Stimulated activated CD8-positive, alpha-beta memory T cell treated with anti-CD3 and anti-CD28 coated beads, Interleukin-12 subunit alpha, Interleukin-12 subunit beta, amount 100 ng/mL, for 4 hours (primary cell): ENCODE measurements around the gene ZBTB32.

Source experiments
- DNase-seq: peaks from one replicate; pipeline ENCODE4 v3.0.0-alpha.2; 2020; ENCODE audit warnings: low read depth

ZBTB32 gene

DNA sequence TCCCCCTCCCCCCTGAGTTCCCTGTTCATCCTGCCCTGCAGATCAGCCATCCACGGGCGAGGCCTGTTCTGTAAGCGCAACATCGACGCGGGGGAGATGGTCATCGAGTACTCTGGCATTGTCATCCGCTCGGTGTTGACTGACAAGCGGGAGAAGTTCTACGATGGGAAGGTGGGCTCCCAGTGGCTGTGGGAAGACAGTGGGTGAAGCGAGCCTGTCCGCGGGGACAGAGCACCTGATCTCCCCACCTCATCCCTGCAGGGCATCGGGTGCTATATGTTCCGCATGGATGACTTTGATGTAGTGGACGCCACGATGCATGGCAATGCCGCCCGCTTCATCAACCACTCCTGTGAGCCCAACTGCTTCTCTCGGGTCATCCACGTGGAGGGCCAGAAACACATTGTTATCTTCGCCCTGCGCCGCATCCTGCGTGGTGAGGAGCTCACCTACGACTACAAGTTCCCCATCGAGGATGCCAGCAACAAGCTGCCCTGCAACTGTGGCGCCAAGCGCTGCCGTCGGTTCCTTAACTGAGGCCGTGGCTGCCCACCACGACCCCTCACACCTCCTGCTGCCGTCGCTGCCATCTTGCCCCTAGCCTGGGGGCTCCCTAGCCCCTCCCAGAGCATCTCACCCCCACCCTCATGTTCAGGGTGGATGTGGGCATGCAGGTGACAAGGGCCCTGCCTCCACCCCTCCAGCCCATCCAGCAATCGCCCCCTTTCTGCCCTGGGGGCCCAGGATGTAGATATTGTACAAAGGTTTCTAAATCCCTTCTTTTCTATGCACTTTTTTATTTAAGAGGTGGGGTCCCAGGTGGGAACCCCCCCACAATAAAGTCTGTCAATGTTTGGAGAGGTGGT, 33.9 kb downstream of the ZBTB32 start:
- no peak for DNase-seq

DNA sequence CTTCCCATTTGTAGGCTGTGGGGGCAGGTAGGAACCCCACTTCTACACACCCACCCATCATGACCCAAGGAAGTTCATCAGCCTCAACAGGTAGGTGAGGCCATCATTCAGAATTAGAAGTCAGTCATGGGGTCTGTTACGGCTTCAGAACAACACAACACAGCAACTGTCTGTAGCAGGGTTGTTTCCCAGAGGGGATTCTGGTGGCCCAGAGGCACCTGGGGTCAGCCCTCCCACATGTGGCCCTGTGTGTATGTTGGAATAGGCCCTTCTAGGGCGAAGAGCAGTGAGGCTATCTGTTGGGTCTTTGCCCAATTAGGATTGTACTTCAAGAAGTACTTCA, 34.5 kb downstream of the ZBTB32 start:
- DNase-seq = no peak

DNA sequence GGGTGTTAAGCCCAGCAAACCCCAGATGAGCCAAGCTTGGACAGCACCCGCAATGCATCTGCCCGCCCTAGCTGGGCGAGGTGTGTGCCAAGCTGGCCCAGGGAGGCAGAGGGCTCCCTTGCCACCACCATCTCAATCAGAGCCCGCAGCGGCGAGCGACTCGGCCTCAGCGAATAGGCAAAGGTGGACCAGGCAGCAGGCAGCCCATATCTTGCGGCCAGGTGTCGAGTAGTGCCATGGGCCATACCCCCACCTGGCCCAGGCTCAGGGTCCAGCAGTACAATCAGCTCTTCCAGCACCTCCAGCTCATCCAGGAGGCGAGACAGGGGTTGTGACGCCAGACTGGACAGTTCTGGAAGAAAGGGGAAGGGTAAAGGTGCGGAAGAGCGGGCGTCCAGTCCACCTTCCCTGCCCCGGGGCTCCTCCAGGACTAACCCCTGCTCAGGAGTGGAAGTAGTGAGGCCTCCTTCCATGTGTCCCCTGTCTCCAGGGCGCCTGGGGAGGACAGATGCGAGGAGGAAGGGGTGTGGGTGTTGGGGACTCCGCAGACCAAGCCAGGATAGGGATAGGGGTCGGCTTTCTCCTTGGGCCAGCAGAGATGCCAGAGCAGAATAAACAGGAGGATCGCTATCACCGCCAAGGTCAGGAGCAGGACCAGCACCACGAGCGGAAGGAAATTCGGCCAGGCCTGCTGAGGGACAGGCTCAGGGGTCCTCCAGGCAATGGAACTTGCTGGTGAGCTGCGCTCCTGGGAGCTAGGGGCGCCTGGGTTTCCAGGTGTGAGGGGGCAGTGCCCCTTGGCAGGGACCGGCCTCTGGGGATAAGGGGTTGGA, 35.1 kb downstream of the ZBTB32 start:
- DNase-seq = no peak

DNA sequence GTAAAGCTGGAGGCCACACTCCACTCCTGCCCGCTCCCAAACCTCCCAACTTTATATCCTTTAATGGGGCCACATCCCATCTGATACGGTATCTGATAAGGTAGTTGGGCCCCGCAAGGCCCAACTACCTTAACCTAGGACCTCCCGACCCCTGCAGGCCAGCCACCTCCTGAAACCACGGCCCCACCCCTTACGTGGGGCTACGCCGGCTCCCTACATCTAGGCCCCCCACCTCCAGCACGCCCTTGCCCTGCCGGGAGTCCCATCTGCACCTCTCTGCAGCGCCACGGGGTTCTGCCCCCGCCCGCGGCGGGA, 35.7 kb downstream of the ZBTB32 start:
- DNase-seq = no peak

DNA sequence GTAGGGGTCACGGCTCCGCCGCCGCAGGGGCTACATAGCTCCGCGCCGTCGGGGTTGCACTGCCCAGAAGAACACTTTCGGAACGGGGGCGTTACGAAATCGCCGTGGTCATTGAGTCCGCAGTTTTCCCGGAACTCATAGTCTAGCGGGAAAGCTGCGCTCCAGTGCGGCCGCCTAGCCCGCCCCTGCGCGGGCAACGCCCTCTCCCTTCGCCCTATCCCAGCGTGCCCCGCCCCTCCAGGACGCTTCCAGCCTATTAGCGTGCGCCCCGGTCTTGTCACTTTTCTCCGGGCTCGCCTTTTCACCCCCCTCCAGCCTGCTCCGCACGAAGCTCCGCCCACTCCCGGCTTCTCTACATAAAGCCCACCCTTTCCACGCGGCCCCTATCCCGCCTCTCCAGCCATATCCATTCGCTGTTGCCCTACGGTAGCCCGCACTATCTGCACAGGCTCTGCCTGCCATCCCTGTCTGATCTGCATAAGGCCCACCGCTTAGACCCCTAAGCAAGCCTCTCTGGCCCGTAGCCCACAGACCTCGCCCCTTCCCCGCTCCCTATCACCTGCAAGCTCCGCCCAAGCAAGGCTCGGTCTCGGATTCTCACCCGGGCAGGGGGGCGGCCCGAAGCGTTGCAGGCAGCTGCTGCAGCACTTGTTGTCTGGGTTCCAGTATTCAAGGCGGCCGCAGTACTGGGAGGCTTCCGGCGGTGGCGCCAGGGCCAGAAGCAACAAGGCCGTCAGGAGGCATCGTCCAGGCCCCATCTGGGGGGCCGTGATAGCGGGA, 36.3 kb downstream of the ZBTB32 start:
- DNase-seq = peak; percentile 90

DNA sequence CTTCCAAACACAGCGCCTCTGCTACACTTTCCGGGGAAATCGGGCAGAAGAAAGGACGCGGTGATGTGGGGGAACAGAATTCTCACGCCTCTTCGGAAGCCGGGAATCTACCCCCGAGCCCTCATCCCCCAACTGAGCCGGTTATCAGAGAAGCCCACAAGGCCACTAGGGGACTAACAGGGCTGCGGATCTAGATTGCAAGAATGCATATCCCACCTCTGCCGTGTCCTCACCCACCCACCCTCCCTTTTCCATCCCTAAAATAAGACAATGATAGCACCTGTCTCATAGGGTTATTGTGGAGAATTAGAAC, 36.8 kb downstream of the ZBTB32 start:
- no peak for DNase-seq

DNA sequence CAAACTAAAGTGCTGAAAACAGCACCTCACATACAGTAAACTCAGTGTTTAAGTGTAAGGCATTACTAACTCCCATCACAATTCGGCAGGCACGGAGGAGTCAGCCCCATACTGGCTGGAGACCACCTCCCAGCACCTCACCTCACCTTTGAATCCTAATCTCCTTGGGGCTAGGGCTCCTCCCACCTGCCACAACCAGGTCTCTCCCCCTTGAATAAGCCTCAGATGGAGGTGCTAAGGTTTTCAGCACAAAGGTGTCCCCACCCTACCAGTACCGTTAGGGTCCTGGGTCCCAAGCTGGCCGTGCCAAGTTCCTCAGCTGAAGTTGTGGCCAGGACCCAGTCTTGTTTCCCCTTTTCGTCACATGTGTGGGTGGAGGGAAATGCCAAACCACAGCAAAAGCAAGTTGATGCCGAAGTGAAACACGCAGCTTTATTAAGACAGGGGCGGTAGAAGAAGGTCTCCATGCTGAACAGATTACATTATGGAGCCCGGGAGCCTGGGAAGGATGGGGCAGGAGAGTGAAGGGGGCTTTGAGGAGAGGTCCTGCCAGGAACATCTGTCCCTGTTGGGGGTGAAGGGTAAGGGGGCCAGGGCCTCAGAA, 37.9 kb downstream of the ZBTB32 start, which contains the start of gene IGFLR1:
Gene IGFLR1 (minus strand): TSS at position 332 of the 604 bp plus-strand sequence. CDS start 1,272 bp downstream, outside the sequence.
- peak; percentile 54 for DNase-seq

DNA sequence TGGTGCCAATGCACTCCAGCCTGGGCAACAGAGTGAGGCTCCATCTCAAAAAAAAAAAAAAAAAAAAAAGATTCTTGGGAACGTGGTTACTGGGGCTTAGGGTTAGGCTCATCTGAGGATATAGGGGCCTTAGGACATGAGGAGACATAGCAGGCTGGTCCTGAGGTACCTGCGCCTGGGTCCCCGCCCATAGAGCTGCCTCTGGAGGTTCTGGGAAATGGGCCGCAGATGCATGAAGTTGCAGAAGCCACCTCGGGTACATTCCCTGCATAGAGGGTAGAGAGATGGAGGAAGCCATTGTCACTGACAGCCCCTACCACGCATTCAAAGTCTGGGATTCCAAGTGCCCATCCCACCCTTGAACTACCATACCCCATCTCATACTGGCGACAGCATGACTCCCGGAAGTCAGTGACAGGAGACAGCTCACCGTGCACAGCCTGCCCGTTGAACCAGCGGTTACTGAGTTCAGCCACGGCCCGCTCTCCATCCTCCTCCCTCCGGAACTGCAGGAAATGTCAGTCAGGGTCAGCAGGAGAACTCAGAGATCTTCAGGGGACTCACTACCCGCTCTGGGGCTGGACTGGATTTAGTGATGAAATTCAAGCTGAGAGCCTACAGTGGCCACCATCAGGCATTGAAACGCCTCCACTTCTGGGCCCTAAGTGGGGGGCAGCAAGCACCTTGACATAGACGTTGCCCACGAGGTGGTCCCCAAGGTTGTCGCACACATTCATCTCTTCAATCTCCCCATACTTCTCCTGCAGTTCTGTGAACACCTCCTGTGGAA, 39.5 kb downstream of the ZBTB32 start:
- DNase-seq = no peak

DNA sequence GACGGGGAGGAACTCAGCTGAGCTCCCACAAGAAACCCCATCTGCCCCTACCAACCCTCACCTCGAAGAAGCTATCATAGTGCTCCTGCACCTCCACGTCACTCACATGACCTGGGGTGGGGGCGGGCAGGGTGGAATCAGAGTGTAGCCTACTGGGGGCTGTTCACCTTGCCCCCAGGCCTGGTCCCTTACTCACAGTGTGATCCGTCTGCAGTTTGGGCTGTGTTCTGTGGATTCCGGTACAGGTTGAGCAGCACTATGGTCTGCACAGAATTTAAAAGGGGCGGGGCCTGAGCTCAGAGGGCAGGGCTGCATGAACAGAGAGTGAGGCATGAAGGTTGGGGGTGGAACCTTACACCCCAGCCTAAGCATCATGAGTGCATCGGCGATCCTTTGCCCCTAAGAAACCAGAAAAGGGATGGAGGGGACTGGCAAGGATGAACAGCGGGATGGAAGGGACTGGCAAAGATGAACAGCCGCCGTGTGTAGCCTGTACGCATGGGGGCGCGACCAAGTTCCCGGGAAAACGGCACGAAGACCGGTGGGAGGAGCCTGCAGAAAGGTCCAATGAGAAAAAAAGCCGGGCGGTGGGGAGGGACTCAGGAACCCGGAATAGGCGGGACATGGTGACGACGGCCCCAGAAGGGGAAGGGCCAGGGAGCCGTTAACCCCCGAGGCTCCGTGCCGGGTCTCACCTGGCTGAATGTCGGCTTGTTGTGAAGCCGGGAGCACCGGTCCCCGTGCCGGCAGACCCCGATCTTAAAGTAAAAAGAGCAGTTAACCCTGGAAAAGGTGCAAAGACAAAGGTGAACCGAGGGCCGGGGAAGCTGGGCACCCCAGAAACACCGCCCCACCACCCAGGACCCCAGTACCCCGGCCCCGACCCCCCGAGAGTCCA, 40.3 kb downstream of the ZBTB32 start:
- peak; percentile 82 for DNase-seq

DNA sequence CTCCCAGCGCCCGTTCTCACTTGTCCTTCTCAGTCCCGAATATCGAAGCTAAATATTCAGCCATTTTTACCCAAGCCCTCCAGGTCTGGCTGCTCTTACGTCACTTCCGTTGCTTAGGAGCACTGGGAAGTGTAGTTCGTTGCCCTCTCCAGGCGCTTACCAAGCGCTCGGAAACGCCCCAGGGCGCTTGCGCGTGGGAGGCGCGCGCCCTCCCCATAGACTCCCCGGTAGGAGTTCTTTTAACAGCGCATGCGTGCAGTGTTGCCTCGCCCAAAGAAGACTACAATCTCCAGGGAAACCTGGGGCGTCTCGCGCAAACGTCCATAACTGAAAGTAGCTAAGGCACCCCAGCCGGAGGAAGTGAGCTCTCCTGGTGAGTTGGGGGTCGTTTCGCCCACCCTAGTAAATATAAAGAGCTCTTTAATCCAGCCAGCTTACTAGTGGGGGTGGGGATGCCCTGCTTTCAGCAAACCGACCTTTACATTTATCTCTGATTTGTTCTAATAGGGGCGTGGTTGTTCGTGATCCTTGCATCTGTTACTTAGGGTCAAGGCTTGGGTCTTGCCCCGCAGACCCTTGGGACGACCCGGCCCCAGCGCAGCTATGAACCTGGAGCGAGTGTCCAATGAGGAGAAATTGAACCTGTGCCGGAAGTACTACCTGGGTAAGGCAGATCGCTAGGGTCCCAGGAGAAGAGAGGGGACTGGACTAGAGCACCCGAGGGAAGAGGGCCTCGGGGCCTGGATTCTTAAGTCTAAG, 41.1 kb downstream of the ZBTB32 start, which contains the start of the genes PSENEN and U2AF1L4:
Gene PSENEN (plus strand): TSS at position 324 of the 759 bp plus-strand sequence. CDS start 280 bp downstream, at position 604.
Gene U2AF1L4 (minus strand): TSS at position 91 of the 759 bp plus-strand sequence. CDS start 27 bp downstream, at position 64.
- peak; percentile 96 for DNase-seq

DNA sequence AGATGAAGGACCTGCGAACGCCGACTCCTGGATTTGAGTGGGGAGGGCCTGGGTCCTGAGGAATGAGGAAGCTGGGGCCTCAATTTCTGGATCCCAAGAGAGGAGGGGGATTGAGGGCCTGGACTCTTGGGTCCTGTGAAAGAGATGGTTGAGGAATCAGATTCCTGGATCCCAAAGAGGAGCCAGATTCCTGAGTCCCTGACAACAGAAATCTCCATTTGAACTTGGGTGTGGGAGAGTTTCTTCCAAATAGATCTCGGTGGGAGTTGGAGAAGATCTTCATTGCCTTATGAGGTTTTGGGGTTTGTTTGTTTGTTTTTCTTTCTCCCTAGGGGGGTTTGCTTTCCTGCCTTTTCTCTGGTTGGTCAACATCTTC, 41.7 kb downstream of the ZBTB32 start:
- no peak for DNase-seq

DNA sequence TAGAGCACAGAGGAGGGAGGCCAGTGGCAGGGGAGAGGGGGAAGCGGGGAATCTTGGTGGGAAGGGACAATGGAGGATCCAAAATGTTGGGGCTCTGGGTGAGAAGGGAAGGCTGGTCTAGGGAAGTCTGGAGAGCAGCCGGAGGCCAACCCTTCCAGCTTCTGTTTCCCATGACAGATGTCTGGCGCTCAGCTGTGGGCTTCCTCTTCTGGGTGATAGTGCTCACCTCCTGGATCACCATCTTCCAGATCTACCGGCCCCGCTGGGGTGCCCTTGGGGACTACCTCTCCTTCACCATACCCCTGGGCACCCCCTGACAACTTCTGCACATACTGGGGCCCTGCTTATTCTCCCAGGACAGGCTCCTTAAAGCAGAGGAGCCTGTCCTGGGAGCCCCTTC, 42.2 kb downstream of the ZBTB32 start:
- no peak for DNase-seq

DNA sequence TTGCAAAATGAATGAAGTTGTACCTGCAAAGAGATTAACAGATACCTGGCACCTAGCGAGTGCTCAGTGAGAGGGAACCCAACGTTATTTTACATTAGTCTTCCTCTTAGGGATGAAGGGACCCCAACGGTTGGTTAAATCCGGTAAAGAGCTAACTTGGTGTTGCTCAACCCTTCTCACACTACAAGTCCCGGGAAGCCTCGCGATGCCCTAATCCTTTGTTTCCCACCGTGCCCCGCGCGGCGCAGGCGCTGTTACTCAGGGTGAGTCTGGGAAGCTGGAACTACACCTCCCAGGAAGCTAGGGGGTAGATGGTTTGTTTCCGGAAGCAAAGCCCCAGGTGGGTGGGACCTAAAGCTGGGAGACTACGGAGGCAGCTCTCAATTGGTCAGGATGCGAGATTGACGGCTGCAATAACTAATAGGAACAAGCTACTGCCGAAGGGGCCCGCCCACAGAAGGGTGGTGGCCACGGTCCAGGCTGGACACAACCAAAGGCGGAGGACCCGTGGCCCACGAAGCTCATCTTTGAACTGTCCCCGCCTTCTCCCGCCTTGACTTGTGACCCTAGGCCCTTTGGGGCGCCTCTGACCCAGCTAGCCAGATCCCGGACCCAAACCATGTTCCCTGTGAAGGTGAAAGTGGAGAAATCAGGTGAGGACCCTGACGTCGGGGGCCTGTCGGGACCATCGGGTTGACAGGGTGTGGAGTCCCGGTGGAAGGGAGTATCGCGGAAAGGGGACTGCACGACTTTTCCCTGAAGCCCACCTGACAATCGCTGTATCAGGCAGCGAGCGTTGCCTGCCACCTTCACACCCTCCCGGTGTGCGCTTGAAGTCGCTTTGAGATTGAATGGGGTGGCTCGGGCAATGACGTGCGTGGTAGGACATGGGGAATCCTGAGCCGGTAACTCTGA, 44.0 kb downstream of the ZBTB32 start, which contains the start of gene LIN37:
Gene LIN37 (plus strand): TSS at position 471 of the 915 bp plus-strand sequence. CDS start 149 bp downstream, at position 620.
- peak; percentile 95 for DNase-seq

DNA sequence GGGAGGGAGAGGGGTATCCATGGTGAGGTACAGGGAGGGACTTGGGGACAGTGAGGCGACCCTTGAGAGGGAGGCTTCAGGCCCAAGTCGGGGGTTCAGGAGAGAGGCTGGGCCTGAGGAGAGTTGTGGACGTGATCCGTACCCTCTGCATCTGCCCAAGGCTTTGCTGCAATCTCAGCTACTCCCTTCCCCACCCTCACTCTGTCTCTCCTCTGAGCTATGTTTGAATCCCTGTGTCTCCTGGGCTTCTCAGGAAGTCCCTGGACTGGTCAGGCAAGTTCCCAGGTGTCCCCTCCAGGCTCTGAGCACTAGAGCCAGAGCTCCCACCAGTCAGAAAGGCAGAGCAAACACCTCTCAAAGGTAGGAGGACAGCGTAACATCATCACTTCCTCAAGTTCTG, 45.8 kb downstream of the ZBTB32 start:
- DNase-seq = no peak

DNA sequence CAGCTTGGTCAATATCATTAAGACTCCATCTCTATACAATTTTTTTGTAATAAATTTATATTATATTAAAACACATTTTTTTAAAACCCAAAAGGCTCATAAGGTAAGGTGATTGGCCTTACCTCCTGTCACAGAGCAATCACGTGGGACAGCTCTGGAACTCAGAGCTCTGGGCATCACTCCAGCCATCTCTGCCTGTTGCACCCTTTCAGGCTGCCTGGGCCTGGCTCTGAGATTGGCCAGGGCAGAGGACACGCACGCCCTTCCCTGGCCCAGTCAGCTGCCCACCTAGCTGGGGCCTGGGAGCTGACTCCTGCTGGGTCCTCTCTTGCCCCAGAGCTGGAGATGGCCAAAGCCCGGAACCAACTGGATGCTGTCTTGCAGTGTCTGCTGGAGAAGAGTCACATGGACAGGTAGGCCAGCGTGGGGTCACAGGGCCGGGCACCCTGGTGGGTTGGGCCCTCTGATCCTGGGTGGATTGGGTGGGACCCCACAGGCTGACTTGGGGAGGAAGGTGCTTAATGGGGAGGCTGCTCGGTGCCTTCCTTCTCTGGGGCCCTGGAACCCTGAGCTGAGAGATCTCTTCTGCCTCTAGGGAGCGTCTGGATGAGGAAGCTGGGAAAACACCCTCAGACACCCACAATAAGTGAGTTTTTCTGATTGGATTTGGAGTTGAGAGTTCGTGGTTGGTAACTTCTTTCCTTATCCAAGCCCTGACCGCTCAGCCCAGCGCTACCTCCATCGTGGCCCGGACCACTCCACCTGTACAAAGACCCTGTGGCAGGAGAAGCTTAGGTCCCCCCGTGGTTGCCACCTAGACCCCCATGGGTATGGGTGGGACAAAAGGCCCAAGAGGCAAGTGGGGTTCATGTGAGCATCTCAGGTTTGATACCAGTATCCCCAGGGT, 47.7 kb downstream of the ZBTB32 start:
- DNase-seq = no peak

DNA sequence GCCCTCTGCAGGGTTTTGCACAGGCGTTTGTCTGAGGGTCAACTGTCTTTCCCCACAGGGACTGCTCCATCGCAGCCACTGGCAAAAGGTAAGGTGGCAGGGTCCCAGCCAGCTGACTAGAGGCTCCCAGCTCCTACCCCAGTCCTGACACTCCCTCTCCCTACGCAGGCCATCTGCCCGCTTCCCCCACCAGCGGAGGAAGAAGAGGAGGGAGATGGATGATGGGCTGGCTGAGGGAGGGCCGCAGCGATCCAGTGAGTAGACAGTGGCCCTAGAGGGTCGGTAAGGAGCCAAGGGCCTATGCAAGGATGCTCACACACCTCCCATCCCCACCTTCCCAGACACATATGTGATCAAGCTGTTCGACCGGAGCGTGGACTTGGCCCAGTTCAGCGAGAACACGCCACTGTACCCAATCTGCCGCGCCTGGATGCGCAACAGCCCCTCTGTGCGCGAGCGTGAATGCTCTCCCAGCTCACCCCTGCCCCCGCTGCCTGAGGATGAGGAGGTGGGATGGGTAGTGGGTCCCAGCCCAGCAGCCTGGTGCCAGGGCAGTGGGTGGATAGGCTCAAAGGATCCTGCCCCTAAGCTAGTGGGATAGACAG, 48.5 kb downstream of the ZBTB32 start:
- DNase-seq = no peak
